ENCODE results near the gene FN3K.
"Not testable (repeated sequence)": the region's sequence is repeated elsewhere in the genome, so short reads cannot be mapped to it uniquely, and the experiment has no call there.

Gene FN3K

DNA sequence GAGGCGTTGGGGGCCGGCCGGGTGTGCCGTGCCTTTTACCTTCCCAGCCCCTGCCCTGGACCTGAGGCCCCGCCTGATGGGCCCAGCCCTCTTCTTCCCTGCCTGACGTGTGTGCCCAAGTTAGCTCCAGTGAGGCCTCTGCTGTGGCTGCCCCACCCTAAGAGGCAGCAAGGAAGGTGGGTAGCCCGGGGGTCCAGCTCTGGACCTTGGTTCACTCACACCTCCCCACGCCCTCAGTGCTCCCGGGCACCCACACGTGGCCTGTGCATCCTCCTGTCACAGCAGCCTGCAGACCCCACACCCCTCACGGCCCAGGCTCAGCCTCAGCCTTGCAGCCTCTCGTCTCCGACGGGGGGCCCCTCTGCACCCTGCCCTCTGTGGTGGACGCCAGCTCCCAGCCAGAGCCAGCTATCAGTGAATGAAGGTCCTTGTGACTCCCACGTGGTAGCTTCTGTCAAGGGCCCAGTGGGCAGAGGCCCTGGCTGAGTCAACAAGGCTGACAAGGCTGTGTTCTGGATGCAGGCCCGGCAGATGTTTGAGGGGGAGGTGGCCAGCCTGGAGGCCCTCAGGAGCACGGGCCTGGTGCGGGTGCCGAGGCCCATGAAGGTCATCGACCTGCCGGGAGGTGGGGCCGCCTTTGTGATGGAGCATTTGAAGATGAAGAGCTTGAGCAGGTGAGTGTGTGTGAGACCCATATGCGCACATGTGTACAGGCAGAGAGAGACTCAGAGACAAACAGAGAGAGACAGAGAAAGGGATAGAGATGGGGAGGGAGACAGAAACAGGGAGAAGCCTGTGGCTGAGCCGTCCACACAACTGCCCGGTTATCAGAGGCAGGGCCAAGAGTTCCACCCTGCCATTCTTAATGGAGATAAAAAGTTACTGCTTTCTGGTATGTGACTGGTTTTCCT lies 2.8 kb downstream of the FN3K start:
- DNase-seq: no peak

DNA sequence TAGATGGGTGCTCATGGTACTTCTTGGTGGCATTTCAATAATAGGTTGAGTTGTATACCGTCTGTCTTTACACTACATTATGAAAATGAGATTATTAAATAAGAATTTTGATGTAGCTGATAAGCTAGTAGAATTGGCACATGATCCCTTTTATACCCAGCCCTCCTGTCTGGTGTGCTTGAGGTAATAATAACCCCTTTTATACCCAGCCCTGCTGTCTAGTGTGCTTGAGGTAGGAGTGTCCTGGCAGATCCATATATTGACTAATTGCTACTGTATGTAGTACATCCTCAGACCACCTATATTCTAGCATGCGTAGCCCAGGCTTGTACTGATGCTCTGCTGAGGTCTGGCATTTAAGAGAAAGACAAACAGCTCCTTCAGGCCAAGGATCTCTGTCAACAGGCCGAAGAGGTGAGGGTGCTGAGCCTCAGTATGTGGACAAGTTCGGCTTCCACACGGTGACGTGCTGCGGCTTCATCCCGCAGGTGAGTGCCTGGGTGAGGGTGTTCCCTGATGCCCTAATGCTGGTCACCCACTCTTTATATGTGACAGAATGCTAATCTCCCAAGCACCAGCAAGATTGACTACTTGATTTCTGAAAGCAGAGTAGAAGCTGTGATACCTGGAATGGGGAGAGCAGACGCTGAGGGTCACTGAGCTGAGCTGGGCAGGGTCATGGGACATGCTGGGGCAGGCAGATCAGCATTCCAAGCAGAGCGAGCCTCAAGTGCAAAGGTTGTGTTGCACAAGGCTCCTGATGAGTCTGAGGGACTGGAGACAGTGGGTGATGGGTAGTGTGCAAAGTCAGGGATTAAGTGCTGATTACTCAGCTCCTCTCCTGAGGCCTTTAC lies 5.7 kb downstream of the FN3K start:
- DNase-seq: no peak

DNA sequence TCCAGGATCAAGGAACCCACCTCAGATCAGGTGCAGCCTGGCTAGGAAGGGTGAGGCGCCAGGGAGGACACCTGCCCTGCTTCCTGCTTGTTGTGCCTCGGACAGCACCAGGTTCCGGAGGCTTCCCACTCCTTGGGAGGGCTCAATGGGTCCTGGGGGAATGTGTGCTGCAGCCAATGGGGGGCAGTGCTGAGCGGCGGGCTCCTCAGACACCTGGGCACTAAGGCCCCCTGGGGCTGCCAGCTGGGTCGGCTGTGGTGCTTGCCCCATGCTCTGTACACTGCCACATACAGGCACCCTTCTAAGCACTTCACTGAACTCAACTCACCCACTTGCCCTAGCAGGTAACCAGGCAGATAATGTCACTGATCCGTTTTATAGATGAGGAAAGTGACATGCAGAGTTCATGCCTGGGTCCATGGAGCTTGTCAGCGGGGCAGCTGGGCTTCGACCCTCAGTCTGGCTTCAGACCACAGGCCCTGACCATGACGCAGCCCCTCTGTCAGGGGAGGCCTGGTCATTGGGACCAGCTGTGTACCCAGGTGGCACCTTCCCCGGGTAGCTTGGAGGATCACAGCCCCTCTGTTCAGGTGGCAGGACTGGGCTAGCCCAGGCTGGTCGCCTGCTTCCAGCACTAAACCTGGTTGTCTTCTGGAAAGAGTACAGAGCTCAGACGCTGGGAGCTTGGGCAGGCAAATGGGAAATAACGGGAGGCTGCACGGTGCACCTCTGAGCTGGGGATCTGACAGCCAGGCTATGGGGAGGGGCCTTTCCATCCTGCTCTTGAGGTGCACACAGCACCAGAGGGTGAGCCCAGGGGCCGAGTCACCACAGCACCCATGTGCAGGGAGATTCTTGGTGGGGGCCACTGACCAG lies 8.2 kb downstream of the FN3K start:
- no peak for DNase-seq

DNA sequence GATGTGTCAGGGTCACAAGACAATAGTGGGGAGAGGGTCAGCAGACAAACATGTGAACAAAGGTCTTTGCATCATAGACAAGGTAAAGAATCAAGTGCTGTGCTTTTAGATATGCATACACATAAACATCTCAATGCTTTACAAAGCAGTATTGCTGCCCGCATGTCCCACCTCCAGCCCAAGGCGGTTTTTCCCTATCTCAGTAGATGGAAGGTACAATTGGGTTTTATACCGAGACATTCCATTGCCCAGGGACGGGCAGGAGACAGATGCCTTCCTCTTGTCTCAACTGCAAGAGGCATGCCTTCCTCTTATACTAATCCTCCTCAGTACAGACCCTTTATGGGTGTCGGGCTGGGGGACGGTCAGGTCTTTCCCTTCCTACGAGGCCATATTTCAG lies 9.3 kb downstream of the FN3K start:
- DNase-seq: not testable (repeated sequence)

DNA sequence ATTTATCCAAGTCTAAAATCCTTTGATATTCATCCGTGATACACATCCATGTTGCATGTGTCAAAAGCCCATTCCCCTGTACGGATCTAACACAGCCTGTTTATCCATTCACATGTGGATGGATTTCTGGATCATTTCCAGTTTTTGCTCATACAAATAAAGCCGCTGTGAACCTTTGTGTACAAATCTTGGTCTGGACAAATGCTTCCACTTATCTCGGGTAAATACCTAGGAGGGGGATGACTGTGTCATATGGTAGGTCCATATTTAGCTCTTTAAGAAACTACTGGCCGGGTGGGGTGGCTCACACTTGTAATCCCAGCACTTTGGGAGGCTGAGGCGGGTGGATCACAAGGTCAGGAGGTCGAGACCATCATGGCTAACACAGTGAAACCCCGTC lies 10.1 kb downstream of the FN3K start:
- no peak for DNase-seq

DNA sequence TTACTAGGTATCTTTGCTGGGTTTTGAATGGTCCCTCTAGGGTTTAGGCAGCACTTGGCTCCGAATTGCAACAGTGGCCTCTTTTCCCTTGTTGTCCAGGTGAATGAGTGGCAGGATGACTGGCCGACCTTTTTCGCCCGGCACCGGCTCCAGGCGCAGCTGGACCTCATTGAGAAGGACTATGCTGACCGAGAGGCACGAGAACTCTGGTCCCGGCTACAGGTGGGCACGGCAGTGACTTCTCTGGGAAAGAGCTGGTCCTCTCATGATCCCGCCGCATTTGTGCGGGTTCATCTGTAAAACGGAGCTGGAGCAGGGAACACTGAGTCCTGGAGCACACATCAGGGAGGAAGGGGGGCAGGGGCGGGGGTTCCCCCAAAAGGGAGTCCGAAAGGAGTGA lies 13.3 kb downstream of the FN3K start:
- no peak for DNase-seq

DNA sequence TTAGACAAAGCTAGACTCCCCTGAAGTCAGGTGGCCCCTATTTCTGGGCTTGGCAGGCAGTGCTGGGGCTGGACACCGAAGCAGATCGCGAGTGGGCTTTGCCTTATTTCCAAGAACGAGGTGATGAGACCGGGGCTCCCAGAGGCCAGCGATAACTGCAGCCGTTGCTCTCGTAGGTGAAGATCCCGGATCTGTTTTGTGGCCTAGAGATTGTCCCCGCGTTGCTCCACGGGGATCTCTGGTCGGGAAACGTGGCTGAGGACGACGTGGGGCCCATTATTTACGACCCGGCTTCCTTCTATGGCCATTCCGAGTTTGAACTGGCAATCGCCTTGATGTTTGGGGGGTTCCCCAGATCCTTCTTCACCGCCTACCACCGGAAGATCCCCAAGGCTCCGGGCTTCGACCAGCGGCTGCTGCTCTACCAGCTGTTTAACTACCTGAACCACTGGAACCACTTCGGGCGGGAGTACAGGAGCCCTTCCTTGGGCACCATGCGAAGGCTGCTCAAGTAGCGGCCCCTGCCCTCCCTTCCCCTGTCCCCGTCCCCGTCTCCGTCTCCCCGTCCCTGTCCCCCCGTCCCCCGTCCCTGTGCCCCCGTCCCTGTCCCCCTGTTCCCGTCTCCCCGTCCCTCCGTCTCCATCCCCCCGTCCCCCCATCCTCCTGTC lies 15.0 kb downstream of the FN3K start:
- no peak for DNase-seq

DNA sequence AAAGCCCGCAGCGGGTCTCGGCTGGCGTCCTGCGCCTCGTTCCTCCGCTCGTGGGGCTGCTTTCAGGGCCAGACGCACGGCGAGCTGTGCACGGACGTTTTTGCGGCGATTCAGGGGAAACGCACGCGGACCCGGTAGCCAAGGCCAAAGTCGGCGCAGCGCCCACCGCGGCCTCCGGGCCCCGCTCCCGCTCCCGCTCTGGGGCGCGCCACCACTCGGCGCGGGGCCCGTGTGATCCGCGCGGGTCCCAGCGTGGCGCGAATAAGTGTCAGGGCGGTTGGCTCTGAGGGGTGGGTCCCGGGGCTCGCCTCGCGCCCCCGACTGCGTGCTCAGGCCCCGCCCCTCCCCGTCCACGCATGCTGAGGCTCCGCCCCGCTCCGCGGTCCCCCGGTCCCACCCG lies 15.8 kb downstream of the FN3K start:
- DNase-seq: no peak

DNA sequence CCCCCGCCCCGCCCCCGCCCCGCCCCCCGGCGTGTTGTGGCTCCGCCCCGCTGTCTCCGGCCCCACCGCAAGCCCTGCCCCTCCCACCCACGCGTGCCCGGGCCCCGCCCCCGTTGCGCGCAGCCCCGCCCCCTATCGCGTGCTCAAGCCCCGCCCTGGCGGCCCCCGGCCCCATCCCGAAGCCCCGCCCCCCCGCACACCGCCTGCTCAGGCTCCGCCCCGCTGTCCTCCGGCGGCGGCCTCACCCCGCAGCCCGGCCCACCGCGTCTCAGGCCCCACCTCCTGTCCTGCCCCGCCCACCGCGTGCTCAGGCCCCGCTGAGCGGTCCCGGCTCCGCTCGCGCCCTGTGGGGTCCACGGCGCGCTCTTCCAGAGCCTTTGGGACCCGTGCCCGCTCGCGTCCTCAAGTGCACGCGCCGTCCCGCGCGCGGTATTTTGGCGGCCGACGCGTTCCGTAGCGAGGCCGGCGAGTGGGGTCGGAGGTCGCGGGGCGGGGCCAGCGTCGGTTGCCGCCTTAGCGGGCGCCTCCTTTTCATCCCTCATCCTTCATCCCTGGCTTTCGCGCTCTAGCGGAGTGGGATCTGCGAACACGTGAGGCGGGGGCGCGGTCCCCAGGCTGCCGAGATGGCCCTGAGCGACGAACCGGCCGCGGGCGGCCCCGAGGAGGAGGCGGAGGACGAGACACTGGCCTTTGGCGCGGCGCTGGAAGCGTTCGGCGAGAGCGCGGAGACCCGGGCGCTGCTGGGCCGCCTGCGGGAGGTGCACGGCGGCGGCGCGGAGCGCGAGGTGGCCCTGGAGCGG lies 16.4 kb downstream of the FN3K start, which contains the start of gene TBCD:
TSS of gene TBCD (plus strand) at position 495 of the 800 bp plus-strand sequence. CDS start at position 624, 129 bp downstream.
- peak; percentile 77 for DNase-seq

DNA sequence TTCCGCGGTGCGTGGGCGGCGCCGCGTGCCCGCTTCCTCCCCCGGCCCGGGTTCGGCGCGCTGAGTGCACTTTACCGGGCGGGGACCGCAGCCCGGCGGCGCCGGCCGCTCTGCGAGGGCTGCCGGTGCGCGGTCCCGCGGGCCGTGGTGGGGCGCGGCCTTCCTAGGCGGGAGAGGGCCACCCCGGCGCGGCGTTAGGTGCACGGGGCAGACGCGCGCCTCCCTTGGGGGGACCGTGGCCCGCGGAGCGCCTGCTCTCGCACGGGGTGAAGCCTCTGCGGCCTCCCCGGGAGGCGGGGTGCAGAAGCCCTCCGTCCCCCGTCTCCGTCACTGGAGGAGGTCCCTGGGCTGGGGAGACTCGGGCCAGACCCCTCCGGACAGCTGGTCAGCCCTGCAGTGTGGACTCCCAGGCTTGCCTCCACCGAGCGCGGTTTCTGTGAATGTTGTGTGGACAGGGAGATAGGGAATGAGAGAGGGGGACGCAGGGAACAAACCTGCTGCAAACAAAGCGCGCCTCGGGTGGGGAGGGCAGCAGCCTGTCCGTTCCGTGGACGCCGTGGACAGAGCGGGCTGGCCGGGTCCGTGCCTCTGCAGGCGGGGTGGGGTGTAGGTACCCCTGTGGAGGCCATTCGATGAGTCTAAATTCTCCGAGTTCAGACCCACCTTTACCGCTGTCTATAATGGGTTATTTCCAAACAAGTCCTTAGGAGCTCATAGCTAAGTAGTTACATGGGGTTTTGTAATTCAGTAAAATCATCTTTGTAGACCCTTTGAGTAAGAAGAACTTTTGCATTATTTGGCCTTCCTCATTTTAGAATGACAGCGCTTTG lies 17.2 kb downstream of the FN3K start:
- no peak for DNase-seq

DNA sequence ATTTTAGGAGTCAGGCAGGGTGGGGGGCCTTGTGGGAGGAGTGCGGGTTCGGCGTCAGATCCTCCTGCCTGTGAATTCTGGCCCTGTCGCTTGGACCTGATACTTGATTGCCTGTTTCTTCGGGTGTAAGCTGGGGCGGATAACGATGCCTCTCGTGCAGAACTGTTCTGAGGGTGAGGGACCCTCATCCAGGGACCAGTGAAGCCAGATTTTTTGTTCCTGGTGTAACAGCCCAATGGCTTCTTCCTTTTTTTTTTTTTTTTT lies 17.7 kb downstream of the FN3K start:
- no peak for DNase-seq

DNA sequence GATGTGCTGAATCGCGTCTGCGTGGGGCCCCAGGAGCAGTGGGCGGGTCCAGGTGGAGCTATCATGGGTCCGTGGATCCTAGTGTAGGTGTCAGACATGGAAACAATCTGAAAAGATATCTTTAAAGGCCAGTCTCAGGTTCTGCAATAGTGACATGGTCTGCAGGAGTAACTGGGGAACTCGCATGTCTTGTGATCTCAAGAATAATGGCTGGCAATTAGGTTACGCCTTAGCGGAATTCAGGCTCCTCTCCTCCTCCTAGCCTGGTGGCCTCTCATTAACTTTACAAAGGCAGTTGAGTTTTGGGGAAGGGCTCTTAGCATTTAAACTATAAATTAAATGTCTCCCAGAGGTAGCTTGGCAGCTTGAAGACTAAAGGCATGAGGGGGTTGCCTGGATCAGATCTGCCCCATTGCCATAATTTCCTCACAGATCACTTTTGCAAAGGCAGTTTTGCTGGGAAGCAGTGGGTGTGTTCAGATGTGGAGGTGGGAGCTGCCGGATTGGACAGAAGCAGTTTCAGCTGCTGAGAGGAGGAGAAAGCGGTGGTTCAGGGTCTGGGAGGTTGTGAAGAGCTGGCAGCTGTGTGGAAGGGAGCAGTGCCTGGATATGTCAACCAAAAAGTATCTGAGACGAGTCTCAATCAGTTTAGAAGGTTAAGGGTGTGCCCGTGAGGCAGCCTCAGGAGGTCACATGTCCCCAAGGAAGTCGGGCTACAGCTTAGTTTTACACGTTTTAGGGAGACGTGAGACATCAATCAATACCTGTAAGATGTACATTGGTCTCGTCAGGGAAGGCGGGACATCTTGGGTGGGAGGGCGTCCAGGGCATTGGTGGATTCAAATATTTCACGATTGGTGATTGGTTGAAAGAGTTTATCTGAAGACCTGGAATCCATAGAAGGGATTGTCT lies 19.1 kb downstream of the FN3K start:
- DNase-seq: no peak

DNA sequence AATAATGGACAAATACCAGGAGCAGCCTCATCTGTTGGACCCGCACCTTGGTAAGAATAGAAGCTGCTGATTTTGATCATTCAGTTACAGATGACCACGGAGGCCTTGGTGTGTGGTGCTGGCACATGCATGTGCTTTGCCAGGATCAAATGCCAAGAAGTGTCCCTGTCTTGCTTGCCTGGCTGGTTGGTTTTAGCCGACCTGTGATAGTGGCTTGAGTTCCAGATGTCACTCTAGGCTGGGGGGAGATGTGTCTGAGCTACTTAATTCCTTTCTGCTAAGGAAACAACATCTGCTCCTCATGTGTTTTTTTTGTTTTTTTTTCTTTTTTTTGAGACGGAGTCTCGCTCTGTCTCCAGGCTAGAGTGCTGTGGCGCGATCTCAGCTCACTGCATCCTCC lies 20.8 kb downstream of the FN3K start:
- DNase-seq: no peak

DNA sequence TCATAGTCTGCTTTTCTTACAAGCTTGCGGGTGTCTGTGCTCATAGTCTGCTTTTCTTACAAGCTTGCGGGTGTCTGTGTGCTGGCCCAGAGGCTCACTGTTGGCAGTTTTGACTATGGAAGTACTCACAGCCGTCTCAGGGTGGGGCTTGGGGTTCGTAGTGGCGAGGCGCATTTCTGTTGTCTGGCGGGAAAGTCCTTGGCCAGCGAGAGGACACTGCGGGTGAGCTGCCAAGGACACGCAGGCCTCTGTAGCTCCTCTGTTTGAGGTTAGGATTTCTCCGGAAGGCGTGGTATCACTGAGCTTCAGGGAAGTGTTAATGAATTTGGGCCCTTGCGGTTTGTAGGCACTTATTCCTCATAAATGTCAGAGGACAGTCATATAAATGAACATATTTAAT lies 30.0 kb downstream of the FN3K start:
- DNase-seq: no peak

DNA sequence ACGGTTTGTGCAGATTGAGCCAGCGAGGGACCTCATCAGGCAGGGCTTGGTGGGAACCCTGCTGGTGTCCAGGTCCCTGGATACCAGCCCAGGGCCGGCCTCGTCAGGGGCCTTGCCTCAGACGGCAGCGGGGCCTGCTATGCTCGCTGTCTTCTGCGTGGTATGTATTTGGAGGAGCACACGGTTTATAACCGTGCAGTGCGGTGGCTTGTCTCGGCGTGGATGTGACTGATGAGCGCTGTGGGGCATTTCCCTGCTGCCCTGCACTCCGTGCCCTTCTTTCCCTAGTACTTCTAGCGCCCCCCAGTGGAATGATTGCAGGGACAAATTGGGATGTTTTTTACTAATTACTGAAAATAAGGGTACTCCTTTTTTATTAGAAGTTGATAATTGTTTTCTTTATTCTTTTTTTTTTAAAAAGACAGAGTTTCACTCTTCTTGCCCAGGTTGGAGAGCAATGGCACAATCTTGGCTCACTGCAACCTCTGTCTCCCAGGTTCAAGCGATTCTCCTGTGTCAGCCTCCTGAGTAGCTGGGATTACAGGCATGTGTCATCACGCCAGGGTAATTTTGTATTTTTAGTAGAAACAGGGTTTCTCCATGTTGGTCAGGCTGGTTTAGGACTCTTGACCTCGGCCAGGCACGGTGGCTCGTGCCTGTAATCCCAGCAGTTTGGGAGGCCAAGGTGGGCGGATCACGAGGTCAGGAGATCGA lies 31.8 kb downstream of the FN3K start:
- DNase-seq: no peak

DNA sequence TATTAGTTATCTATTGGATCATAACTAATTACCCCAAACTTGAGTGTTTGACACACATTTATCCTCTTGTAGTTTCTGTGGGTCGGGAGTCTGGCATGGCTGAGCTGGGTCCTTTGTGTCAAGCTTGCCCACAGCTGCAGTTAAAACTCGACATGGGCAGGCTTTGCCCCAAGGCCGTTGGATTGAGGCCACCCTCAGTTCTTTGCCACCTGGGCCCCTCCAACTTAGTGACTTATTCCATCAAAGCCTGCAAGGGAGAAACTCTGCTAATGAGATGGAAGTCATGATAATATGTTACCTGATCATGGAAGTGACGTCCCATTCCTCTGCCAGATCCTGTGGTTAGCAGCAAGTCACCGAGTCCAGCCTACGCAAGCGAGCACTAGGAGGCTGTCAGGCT lies 33.6 kb downstream of the FN3K start:
- no peak for DNase-seq

DNA sequence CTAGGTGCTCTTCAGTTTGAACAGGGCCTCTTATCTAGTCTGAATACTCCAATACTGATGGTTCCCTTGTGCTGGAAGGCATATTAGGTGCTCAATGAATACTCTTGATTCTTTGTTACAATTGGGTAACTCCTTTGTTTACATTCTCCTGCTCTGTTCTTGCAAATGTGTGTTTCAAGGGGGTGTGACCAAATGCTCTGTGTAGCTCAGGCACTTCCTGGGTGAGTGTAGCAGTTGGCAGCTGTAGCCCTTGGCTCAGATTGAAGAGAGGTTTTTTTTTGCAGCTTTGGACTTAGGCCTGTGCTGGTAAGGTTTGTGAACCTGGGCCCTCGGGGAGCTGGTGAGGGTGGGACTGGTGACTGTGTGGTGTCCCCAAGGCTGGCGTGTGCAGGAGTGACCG lies 36.6 kb downstream of the FN3K start:
- DNase-seq: no peak

DNA sequence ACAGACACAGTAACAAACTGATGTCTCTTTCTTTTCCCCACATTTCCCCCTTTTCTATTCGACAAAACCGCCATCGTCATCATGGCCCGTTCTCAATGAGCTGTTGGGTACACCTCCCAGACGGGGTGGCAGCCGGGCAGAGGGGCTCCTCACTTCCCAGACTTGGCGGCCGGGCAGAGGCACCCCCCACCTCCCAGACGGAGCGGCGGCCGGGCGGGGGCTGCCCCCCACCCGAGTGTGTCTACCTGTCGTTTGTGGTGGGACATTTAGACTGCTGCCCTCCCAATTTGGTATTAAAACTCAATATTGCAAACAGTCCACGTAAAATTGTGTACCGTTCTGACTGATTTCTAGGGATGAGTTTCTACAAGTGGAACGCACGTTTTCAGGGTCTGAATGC lies 39.0 kb downstream of the FN3K start:
- not testable (repeated sequence) for DNase-seq
